Neural cell (in vitro differentiated cells): ENCODE data around the gene TOR1AIP1.

Source experiments
- CTCF ChIP-seq: fragments of 450-650 bp; IDR thresholded peaks from 2 replicates; pipeline ENCODE4 v1.5.1; 2014; ENCODE audit warnings: antibody characterized with exemption, mild to moderate bottlenecking, moderate library complexity; ENCODE audit not compliant: poor library complexity, severe bottlenecking
- EP300 ChIP-seq: fragments of 450-650 bp; conservative IDR thresholded peaks from 2 replicates; pipeline ENCODE4 v1.6.1; 2014; ENCODE audit warnings: antibody characterized with exemption, mild to moderate bottlenecking, moderate library complexity; ENCODE audit not compliant: poor library complexity, severe bottlenecking
- MXI1 ChIP-seq: fragments of 450-650 bp; conservative IDR thresholded peaks from 2 replicates; pipeline ENCODE4 v1.6.1; 2014; ENCODE audit warnings: antibody characterized with exemption, mild to moderate bottlenecking; ENCODE audit not compliant: poor library complexity, severe bottlenecking
- POLR2AphosphoS5 ChIP-seq: IDR thresholded peaks from 2 replicates; pipeline ENCODE4 v1.6.1; 2012
- RAD21 ChIP-seq: fragments of 450-650 bp; conservative IDR thresholded peaks from 2 replicates; pipeline ENCODE4 v1.6.1; 2014; ENCODE audit warnings: antibody characterized with exemption, mild to moderate bottlenecking, moderate library complexity
- TAF1 ChIP-seq: IDR thresholded peaks from 2 replicates; pipeline ENCODE4 v1.6.1; 2012; ENCODE audit warnings: low read depth

- no peak for TF ChIP-seq RAD21
- TF ChIP-seq CTCF = no peak
- no peak for TF ChIP-seq EP300
- no peak for TF ChIP-seq TAF1
- TF ChIP-seq MXI1 = no peak
- TF ChIP-seq POLR2AphosphoS5 = no peak
These were observed 39.4 kb downstream of the TOR1AIP1 start for GRCh38 chr1:179921472-179921871.
